ENCODE data around the gene TRMT1.

DNA sequence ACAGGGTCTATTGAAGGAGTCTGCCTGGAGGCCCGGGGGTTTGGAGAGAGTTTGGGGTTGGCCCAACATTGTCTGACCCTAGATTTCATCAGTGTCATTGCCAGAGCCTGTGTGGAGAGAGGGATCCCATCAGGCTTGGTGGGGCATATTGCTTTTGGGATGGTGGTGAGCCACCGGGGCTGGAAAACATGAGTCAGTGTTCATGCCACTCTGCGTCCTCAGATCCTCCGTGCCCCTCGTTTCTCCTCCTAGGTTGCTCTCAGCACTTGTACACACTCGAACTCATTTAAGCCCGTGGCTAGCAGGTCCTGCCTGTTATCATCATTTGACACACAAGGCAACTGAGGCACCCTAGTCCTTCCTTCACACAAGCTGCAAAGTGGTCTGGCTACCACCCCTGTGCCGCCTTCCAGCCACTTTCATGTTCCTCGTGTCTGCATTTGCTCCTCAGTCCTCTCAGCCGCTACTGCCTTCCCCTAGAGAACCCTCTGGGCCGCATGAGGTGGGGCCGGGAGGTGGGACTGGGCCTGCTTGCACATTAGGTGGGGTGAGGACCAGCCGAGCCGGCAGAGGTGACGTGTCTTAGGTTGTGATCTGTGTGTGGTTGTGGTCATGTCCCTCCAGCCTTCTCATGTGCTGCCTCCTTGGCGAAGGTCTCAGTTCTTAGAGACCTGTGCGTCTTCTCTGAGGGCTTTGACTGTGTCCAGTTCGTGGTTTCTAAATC lies 5.2 kb upstream of the TRMT1 start:
- TF ChIP-seq POLR2A (IDR thresholded peaks at IDR 0.05), result no peak
- TF ChIP-seq, protein P1, sequence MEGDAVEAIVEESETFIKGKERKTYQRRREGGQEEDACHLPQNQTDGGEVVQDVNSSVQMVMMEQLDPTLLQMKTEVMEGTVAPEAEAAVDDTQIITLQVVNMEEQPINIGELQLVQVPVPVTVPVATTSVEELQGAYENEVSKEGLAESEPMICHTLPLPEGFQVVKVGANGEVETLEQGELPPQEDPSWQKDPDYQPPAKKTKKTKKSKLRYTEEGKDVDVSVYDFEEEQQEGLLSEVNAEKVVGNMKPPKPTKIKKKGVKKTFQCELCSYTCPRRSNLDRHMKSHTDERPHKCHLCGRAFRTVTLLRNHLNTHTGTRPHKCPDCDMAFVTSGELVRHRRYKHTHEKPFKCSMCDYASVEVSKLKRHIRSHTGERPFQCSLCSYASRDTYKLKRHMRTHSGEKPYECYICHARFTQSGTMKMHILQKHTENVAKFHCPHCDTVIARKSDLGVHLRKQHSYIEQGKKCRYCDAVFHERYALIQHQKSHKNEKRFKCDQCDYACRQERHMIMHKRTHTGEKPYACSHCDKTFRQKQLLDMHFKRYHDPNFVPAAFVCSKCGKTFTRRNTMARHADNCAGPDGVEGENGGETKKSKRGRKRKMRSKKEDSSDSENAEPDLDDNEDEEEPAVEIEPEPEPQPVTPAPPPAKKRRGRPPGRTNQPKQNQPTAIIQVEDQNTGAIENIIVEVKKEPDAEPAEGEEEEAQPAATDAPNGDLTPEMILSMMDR (IDR thresholded peaks at IDR 0.05), result no peak

Data from Peyer's patch (tissue), 4 donors.